CD14-positive monocyte (primary cell): Measurements from ENCODE around the gene TLR6. TPM values are rescaled to one million over a fixed set of nuclear protein-coding genes. Genes with fewer than 3 reads are reported as not detected.

Experiments
- DNase-seq, 3 donors: peaks; one replicate each; pipeline ENCODE4 v3.0.0-alpha.2; 2011 to 2022
- H2AFZ ChIP-seq: 2 replicates; pipeline ENCODE4 v1.6.0; 2012; ENCODE audit warnings: mild to moderate bottlenecking, low read depth, low read length, inconsistent platforms; ENCODE audit not compliant: insufficient read depth, poor library complexity, severe bottlenecking
- H3K27ac ChIP-seq, 2 donors: 1 replicate in 1 of 2; 2 replicates in 1 of 2; pipeline ENCODE4 v1.5.1; 2012 to 2013; ENCODE audit warnings: low read length in 2 of 2, control low read depth in 1 of 2, inconsistent platforms in 1 of 2, low read depth in 1 of 2, mild to moderate bottlenecking in 1 of 2
- H3K27me3 ChIP-seq, 2 donors: one replicate each; pipeline versions ENCODE4 v1.6.0 to v1.6.1; 2011 to 2013; ENCODE audit warnings: low read length in 2 of 2; ENCODE audit not compliant: control insufficient read depth in 2 of 2, insufficient read depth in 2 of 2
- H3K36me3 ChIP-seq, 2 donors: replicated peaks in 1 of 2; 1 replicate in 1 of 2; 2 replicates in 1 of 2; pipeline versions ENCODE4 v1.5.1 to v1.6.1; 2012 to 2013; ENCODE audit warnings: low read length in 2 of 2, control low read depth in 1 of 2, inconsistent platforms in 1 of 2, mild to moderate bottlenecking in 1 of 2; ENCODE audit not compliant: insufficient read depth in 2 of 2, control insufficient read depth in 1 of 2
- H3K4me1 ChIP-seq, 2 donors: 1 replicate in 1 of 2; 2 replicates in 1 of 2; pipeline versions ENCODE4 v1.5.1 to v1.6.1; 2012 to 2013; ENCODE audit warnings: low read length in 2 of 2, control low read depth in 1 of 2, inconsistent platforms in 1 of 2, mild to moderate bottlenecking in 1 of 2, moderate library complexity in 1 of 2; ENCODE audit not compliant: insufficient read depth in 2 of 2, control insufficient read depth in 1 of 2
- H3K4me2 ChIP-seq: replicated peaks from 2 replicates; pipeline ENCODE3; 2012; ENCODE audit warnings: low read length, moderate library complexity, mild to moderate bottlenecking; ENCODE audit not compliant: poor library complexity, severe bottlenecking; ENCODE audit errors: extremely low read depth
- H3K4me3 ChIP-seq, 3 experiments: fragments of 200-600 bp in 1 of 3; sonication (generic) in 1 of 3; replicated peaks in 1 of 3; 1 replicate in 2 of 3; 2 replicates in 1 of 3; pipeline ENCODE4 v1.5.1; 2011 to 2013; ENCODE audit warnings: low read length in 3 of 3, mild to moderate bottlenecking in 3 of 3, control low read depth in 2 of 3, low read depth in 2 of 3, inconsistent platforms in 1 of 3, moderate library complexity in 1 of 3
- H3K79me2 ChIP-seq: 2 replicates; pipeline ENCODE4 v1.6.0; 2012; ENCODE audit warnings: mild to moderate bottlenecking, control low read depth, inconsistent platforms, low read length, moderate library complexity; ENCODE audit not compliant: insufficient read depth
- H3K9ac ChIP-seq: 2 replicates; pipeline ENCODE4 v1.6.0; 2017; ENCODE audit warnings: low read length, mild to moderate bottlenecking; ENCODE audit not compliant: insufficient read depth, poor library complexity, severe bottlenecking
- H3K9me3 ChIP-seq, 2 donors: replicated peaks in 1 of 2; 1 replicate in 1 of 2; 2 replicates in 1 of 2; pipeline versions ENCODE4 v1.5.1 to v1.6.1; 2012 to 2013; ENCODE audit warnings: low read length in 2 of 2, control low read depth in 1 of 2; ENCODE audit not compliant: control insufficient read depth in 1 of 2, insufficient read depth in 1 of 2
- H4K20me1 ChIP-seq: 2 replicates; pipeline ENCODE4 v1.6.0; 2012; ENCODE audit warnings: mild to moderate bottlenecking, low read length, control low read depth, moderate library complexity; ENCODE audit not compliant: insufficient read depth
- H3K27ac Mint-ChIP-seq, 7 donors: one replicate each; pipeline ENCODE4 v1.8.0; 2020; ENCODE audit warnings: mild to moderate bottlenecking in 7 of 7, mixed read lengths in 7 of 7, moderate library complexity in 6 of 7, inconsistent platforms in 2 of 7
- H3K27me3 Mint-ChIP-seq, 3 donors: one replicate each; pipeline ENCODE4 v1.8.0; 2021 to 2022; ENCODE audit warnings: low read depth in 3 of 3, mild to moderate bottlenecking in 3 of 3, mixed read lengths in 3 of 3, moderate library complexity in 3 of 3, inconsistent platforms in 1 of 3
- H3K36me3 Mint-ChIP-seq, 2 donors: one replicate each; pipeline ENCODE4 v1.8.0; 2020; ENCODE audit warnings: mixed read lengths in 2 of 2, inconsistent platforms in 1 of 2, mild to moderate bottlenecking in 1 of 2
- H3K4me1 Mint-ChIP-seq: one replicate; pipeline ENCODE4 v1.8.0; 2020; ENCODE audit warnings: mild to moderate bottlenecking, mixed read lengths
- H3K4me3 Mint-ChIP-seq, 2 donors: one replicate each; pipeline ENCODE4 v1.8.0; 2020; ENCODE audit warnings: mild to moderate bottlenecking in 2 of 2, mixed read lengths in 2 of 2, moderate library complexity in 1 of 2
- H3K9me3 Mint-ChIP-seq, 7 donors: one replicate each; pipeline ENCODE4 v1.8.0; 2020 to 2022; ENCODE audit warnings: mixed read lengths in 7 of 7, mild to moderate bottlenecking in 6 of 7, moderate library complexity in 6 of 7, inconsistent platforms in 2 of 7
- CTCF ChIP-seq: fragments of 200-600 bp; IDR thresholded peaks from one replicate; pipeline ENCODE4 v1.8.0; 2022; ENCODE audit warnings: antibody characterized with exemption, mild to moderate bottlenecking
- WGBS: methylation state at CpG from one replicate; pipeline ENCODE4 v1.1.5; 2013; ENCODE audit warnings: missing lambda C conversion rate; ENCODE audit not compliant: insufficient coverage; 5-methylcytosine and 5-hydroxymethylcytosine counted together
- intact Hi-C, 2 donors: fragments of 100-400 bp; cut with micrococcal nuclease; formaldehyde crosslinking; loops; one replicate each; pipeline versions ENCODE4 v1.15.0 to v1.15.1; 2023
- polyA plus RNA-seq, 3 donors: library from polyadenylated mRNA; depleted of rRNA in 1 of 3; unstranded in 2 of 3; stranded (reverse) in 1 of 3; fragments of 300-500 nt in 2 of 3; fragments of >200 nt in 1 of 3; fragmentation: Illumina TruSeq in 2 of 3; gene quantifications; 1 replicate in 2 of 3; 2 replicates in 1 of 3; pipeline ENCODE4 v1.2.3, GENCODE V29; 2012 to 2021

TLR6 gene
- polyA plus RNA-seq, 3 donors = 7.7 to 12.7 (median 11.5) TPM

DNA sequence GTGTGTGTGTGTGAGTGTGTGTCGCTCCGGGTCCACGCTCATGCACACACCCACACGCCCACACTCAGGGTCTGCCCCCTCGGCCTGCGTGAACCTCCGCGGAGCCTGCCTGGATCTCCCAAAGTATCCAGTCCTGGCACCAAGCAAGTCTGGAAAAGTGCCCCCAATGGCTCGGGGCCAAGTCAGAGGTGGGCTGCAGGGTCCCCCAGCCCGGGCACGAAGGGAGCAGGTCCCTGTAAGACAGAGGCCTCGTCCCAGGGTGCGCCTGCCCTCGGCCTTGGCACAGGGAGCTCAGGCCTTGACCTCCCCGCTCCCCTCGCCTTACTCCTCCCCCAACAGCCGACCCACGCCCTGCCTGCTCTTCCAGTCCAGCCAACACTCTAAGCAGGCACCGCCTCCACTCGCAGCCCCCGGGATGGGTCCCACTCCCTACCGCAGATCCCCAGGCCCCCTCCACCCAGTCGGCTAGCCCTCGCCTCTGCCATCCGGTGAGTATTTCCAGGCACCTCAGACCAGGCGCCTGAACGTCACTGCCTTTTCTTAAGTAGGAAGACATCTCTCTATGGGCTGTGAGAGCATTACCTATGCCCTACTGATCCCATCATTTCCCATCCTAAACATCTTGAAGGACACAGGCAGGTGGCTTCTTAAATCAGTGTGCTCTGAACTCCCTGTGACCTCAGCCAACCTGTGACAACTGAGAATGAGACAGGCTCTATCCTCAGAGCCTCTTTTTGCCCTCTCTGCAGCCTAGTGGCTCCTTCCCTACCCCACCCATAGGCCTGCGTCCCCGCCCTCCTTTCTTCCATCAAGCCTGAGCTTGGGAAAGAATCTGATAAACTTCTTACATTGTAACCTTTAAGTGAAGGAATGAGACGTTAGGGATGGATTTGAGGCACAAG is 11.7 kb upstream of the TLR6 start:
- Mint-ChIP-seq H3K9me3 (no peaks in the 10 kb centered on the region), H3K4me3 (peak overlapping the region; percentile 74 to 88), H3K4me1 (peaks cover 41% of the 10 kb centered on the region), H3K36me3 (peaks cover 8 to 9% of the 10 kb centered on the region in 2 donors), H3K27me3 (no peaks in the 10 kb centered on the region), H3K27ac (peak overlapping the region in 6 of 7 donors; percentile 49 to 88 (median 78))
- Histone ChIP-seq H2AFZ (peak overlapping the region; percentile 89), H3K27ac (peak overlapping the region; percentile 49 to 77), H3K4me1 (peaks cover 33 to 42% of the 10 kb centered on the region in 2 donors), H3K79me2 (peaks cover 15% of the 10 kb centered on the region), H3K36me3 (peaks cover 0 to 16% of the 10 kb centered on the region in 2 donors), H3K4me2 (peak overlapping the region; percentile 92), H3K4me3 (peak overlapping the region; percentile 81 to 86 (median 82)), H4K20me1 (no peaks in the 10 kb centered on the region), H3K9me3 (no peaks in the 10 kb centered on the region), H3K27me3 (no peaks in the 10 kb centered on the region), H3K9ac (peak overlapping the region; percentile 78)
- intact Hi-C loops = loop anchor here in 1 of 2 donors (10.0 kb wide), 1 partner anchor 794 kb away; no protein-coding TSS in a partner anchor
- TF ChIP-seq CTCF = no peak
- DNase-seq = no peak
- WGBS = 79% methylated on average over 23 of the region's 30 CpGs

GRCh38 chr4:38867478-38868058 is 11.0 kb upstream of the TLR6 start, which contains the start of gene FAM114A1:
FAM114A1 (plus strand) TSS chr4:38867806; CDS start chr4:38878079, 10,273 bp downstream.
- WGBS = 0% methylated on average over 50 of the region's 66 CpGs
- peaks cover 0 to 16% of the 10 kb centered on the region in 2 donors for H3K36me3 ChIP-seq
- intact Hi-C loops = loop anchor here in 1 of 2 donors (10.0 kb wide), 1 partner anchor 793 kb away; no protein-coding TSS in a partner anchor
- peaks cover 15% of the 10 kb centered on the region for H3K79me2 ChIP-seq
- peak within 1 kb of the TSS; percentile 78 for H3K9ac ChIP-seq
- H3K27ac ChIP-seq = peak within 1 kb of the TSS; percentile 49 to 77
- Mint-ChIP-seq H3K4me1 (peaks cover 39% of the 10 kb centered on the region), H3K36me3 (peaks cover 6 to 9% of the 10 kb centered on the region in 2 donors), H3K4me3 (peak within 1 kb of the TSS; percentile 74 to 88), H3K9me3 (no peaks in the 10 kb centered on the region), H3K27me3 (no peaks in the 10 kb centered on the region), H3K27ac (peak within 1 kb of the TSS; percentile 75 to 89 (median 87))
- H3K4me2 ChIP-seq = peak within 1 kb of the TSS; percentile 92
- peak within 1 kb of the TSS; percentile 89 for H2AFZ ChIP-seq
- TF ChIP-seq CTCF = no peak
- no peaks in the 10 kb centered on the region for H3K27me3 ChIP-seq
- H3K4me1 ChIP-seq = peaks cover 33 to 42% of the 10 kb centered on the region in 2 donors
- H3K4me3 ChIP-seq = peak within 1 kb of the TSS; percentile 81 to 86 (median 82)
- H3K9me3 ChIP-seq = no peaks in the 10 kb centered on the region
- peak; percentile 42 to 54 (median 51) for DNase-seq
- no peaks in the 10 kb centered on the region for H4K20me1 ChIP-seq
